DOHH2 (cell line): ENCODE measurements around the gene C17orf107.

Source experiments
- EZH2phosphoT487 ChIP-seq: fragments of 200-600 bp; sonication (generic); IDR thresholded peaks from 2 replicates; pipeline ENCODE4 v1.6.1; 2017; ENCODE audit warnings: borderline replicate concordance, mild to moderate bottlenecking, antibody characterized with exemption, low read length, moderate library complexity, mixed read lengths
- TF ChIP-seq, protein P1 (sequence below): fragments of 200-600 bp; sonication (generic); IDR thresholded peaks from one replicate; pipeline ENCODE4 v1.5.1; 2014; ENCODE audit warnings: antibody characterized with exemption, mild to moderate bottlenecking, low read depth, low read length; ENCODE audit not compliant: poor library complexity, severe bottlenecking

GRCh38 chr17:4949321-4950074 is 50.2 kb downstream of the C17orf107 start:
- TF ChIP-seq, protein P1, sequence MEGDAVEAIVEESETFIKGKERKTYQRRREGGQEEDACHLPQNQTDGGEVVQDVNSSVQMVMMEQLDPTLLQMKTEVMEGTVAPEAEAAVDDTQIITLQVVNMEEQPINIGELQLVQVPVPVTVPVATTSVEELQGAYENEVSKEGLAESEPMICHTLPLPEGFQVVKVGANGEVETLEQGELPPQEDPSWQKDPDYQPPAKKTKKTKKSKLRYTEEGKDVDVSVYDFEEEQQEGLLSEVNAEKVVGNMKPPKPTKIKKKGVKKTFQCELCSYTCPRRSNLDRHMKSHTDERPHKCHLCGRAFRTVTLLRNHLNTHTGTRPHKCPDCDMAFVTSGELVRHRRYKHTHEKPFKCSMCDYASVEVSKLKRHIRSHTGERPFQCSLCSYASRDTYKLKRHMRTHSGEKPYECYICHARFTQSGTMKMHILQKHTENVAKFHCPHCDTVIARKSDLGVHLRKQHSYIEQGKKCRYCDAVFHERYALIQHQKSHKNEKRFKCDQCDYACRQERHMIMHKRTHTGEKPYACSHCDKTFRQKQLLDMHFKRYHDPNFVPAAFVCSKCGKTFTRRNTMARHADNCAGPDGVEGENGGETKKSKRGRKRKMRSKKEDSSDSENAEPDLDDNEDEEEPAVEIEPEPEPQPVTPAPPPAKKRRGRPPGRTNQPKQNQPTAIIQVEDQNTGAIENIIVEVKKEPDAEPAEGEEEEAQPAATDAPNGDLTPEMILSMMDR: no peak
- TF ChIP-seq EZH2phosphoT487: no peak
